ENCODE data around the gene CDH16.
"Not testable (repeated sequence)": the region's sequence is repeated elsewhere in the genome, so short reads cannot be mapped to it uniquely, and the experiment has no call there.

Gene CDH16, protein sequence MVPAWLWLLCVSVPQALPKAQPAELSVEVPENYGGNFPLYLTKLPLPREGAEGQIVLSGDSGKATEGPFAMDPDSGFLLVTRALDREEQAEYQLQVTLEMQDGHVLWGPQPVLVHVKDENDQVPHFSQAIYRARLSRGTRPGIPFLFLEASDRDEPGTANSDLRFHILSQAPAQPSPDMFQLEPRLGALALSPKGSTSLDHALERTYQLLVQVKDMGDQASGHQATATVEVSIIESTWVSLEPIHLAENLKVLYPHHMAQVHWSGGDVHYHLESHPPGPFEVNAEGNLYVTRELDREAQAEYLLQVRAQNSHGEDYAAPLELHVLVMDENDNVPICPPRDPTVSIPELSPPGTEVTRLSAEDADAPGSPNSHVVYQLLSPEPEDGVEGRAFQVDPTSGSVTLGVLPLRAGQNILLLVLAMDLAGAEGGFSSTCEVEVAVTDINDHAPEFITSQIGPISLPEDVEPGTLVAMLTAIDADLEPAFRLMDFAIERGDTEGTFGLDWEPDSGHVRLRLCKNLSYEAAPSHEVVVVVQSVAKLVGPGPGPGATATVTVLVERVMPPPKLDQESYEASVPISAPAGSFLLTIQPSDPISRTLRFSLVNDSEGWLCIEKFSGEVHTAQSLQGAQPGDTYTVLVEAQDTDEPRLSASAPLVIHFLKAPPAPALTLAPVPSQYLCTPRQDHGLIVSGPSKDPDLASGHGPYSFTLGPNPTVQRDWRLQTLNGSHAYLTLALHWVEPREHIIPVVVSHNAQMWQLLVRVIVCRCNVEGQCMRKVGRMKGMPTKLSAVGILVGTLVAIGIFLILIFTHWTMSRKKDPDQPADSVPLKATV

DNA sequence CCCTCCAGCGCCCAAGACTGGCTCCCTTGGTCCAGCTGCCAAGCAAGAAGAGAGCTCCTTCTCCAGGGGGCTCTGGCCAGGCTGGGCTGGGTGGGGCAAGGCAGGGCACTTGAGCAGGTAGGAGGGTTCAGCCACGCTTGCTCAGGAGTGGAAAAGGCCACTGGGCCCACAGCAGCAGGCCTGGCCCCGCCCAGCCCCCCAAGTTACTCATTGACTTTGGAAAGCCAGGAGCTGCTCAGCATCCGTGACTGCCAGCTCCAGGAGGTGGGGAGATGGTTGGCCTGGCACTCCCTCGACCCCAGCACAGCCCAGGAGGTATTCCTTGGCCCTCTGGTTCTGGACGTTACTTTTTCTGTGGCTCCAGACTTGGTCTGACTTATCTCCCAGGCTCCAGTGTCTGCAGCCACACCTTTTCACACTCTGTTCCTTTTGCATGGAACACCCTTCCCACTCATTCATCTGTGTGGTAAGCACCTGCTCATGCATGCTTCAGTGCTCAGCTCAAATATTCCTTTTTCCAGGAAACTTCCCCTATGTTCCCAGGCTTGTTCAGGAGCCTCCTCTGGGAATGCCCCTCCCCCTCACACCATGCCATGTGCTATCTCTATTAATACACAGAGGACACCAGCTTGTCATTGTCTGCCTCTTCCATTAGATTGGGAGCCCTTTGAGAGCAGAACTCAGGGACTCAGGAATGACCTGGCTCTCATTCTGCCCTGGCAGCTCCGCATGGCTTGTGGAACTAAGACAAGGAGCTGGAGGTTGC is at the start of gene CDH16:
TSS of gene CDH16 (minus strand) at position 83 of the 766 bp plus-strand sequence. CDS start 820 bp downstream, outside the sequence.
- H3K9ac ChIP-seq (ENCODE audit: low read length), result no peak within 1 kb of the TSS
- no peaks in the 10 kb centered on the region for H3K9me3 ChIP-seq (ENCODE audit: control insufficient read depth, low read depth, low read length)
- H3K4me1 ChIP-seq (ENCODE audit: control insufficient read depth, low read depth, low read length), result no peaks in the 10 kb centered on the region
- H3K36me3 ChIP-seq (ENCODE audit: control insufficient read depth, low read depth, low read length), result no peaks in the 10 kb centered on the region
- H3K27ac ChIP-seq (ENCODE audit: low read length), result no peak within 1 kb of the TSS
- no peak within 1 kb of the TSS for H3K4me3 ChIP-seq (ENCODE audit: low read length)
- peaks cover 10% of the 10 kb centered on the region for H3K27me3 ChIP-seq (ENCODE audit: control insufficient read depth, insufficient read depth, low read length)

DNA sequence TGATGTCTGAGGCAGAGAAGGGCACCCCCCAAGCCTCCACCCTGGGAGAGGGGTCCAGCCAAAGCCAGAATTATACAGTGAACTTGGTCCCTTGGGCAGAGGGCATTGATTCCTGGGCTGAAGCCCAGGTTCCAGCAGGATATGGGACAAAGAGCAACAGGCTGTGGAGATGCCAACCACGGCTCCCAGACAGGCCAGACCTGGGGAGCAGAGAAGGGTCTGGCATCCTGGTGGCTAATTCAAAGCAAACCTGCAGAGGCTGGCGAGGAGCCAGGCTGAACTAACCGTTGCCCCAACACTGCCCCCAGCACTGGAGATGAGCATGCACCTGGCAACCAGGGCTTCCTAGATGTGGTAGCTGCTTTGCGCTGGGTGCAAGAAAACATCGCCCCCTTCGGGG is 45.4 kb upstream of the CDH16 start:
- no peak overlapping the region for H3K4me3 ChIP-seq (ENCODE audit: low read length)

DNA sequence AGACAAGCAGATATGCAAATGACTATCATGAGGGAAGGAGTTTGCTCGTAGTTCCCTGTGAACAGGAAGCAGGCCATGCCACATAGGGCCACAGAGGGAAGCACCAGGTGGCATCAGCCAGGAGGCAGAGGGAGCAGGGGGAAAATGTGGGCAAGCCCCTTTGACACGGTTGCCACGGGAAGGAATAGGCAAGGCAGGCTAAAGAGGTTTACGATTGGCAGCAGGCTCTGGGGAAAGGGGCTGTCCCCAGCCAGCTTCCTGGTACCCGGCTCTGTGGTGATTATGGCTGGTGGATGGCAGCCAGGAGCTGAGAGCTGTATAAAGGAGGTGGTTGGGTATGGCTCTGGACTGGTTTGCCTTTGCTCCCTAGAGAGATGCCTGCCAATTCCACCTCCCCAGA is 43.2 kb upstream of the CDH16 start:
- H3K4me3 ChIP-seq (ENCODE audit: low read length), result no peak overlapping the region
- H3K27me3 ChIP-seq (ENCODE audit: control insufficient read depth, insufficient read depth, low read length), result no peaks in the 10 kb centered on the region
- no peak overlapping the region for H3K9ac ChIP-seq (ENCODE audit: low read length)
- no peaks in the 10 kb centered on the region for H3K4me1 ChIP-seq (ENCODE audit: control insufficient read depth, low read depth, low read length)
- H3K9me3 ChIP-seq (ENCODE audit: control insufficient read depth, low read depth, low read length), result no peaks in the 10 kb centered on the region
- no peaks in the 10 kb centered on the region for H3K36me3 ChIP-seq (ENCODE audit: control insufficient read depth, low read depth, low read length)
- no peak overlapping the region for H3K27ac ChIP-seq (ENCODE audit: low read length)

More for the DNA sequence above, 45.4 kb upstream of the CDH16 start:
- H3K9me3 ChIP-seq (ENCODE audit: control insufficient read depth, low read depth, low read length), result no peaks in the 10 kb centered on the region
- H3K4me1 ChIP-seq (ENCODE audit: control insufficient read depth, low read depth, low read length), result no peaks in the 10 kb centered on the region
- H3K27me3 ChIP-seq (ENCODE audit: control insufficient read depth, insufficient read depth, low read length), result no peaks in the 10 kb centered on the region
- H3K27ac ChIP-seq (ENCODE audit: low read length), result no peak overlapping the region
- no peaks in the 10 kb centered on the region for H3K36me3 ChIP-seq (ENCODE audit: control insufficient read depth, low read depth, low read length)
- no peak overlapping the region for H3K9ac ChIP-seq (ENCODE audit: low read length)

DNA sequence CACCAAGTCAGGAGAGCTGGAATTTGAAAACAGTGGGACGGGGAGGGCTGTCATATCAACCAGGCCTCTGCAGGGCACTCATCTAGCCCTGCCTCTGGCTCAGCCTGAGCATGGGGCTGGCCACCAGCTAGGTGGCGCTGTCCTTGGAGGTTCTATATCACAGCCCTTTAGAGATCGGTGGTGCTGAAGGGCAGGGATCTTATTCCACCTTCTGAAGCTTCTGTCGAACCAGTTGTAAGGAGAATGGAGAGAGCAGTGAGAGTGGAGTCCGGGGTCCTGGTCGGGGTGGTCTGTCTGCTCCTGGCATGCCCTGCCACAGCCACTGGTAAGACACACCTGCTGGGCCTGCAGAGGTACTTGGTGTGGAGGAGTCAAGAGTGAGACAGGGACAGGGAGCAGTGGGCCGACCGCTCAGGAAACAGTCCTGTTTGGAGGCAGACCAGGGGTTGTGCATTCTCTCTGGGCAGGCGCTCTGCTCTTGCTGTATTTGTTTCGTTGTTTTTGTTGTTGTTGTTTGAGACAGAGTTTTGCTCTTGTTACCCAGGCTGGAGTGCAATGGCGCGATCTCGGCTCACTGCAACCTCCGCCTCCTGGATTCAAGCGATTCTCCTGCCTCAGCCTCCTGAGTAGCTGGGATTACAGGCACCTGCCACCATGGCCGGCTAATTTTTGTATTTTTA is 42.5 kb upstream of the CDH16 start, which contains the start of gene CES3:
TSS of gene CES3 (plus strand) at position 202 of the 680 bp plus-strand sequence. CDS start at position 244, 42 bp downstream.
- Histone ChIP-seq H3K4me1 (ENCODE audit: control insufficient read depth, low read depth, low read length) (no peaks in the 10 kb centered on the region), H3K36me3 (ENCODE audit: control insufficient read depth, low read depth, low read length) (no peaks in the 10 kb centered on the region), H3K4me3 (ENCODE audit: low read length) (peak within 1 kb of the TSS; percentile 54), H3K9me3 (ENCODE audit: control insufficient read depth, low read depth, low read length) (no peaks in the 10 kb centered on the region), H3K27ac (ENCODE audit: low read length) (no peak within 1 kb of the TSS), H3K9ac (ENCODE audit: low read length) (no peak within 1 kb of the TSS), H3K27me3 (ENCODE audit: control insufficient read depth, insufficient read depth, low read length) (no peaks in the 10 kb centered on the region)

DNA sequence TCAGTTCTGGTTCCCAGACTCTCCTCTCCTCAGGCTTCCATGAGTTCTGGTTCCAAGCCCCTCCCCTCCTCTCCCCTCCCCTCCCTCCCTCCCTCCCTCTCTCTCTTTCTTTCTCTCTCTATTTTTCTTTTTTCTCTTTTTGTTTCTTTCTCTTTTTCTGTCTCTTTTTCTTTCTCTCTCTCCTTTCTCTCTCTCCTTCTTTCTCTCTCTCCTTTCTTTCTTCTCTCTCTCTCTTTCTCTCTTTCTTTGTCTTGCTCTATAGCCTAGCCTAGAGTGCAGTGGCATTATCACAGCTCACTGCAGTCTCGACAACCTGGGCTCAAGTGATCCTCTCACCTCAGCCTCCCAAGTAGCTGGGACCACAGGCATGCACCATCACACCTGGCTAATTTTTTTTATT is 41.6 kb upstream of the CDH16 start:
- H3K9ac ChIP-seq (ENCODE audit: low read length), result no peak overlapping the region
- no peak overlapping the region for H3K27ac ChIP-seq (ENCODE audit: low read length)
- H3K36me3 ChIP-seq (ENCODE audit: control insufficient read depth, low read depth, low read length), result no peaks in the 10 kb centered on the region
- no peak overlapping the region for H3K4me3 ChIP-seq (ENCODE audit: low read length)
- no peaks in the 10 kb centered on the region for H3K9me3 ChIP-seq (ENCODE audit: control insufficient read depth, low read depth, low read length)
- no peaks in the 10 kb centered on the region for H3K4me1 ChIP-seq (ENCODE audit: control insufficient read depth, low read depth, low read length)
- no peaks in the 10 kb centered on the region for H3K27me3 ChIP-seq (ENCODE audit: control insufficient read depth, insufficient read depth, low read length)

DNA sequence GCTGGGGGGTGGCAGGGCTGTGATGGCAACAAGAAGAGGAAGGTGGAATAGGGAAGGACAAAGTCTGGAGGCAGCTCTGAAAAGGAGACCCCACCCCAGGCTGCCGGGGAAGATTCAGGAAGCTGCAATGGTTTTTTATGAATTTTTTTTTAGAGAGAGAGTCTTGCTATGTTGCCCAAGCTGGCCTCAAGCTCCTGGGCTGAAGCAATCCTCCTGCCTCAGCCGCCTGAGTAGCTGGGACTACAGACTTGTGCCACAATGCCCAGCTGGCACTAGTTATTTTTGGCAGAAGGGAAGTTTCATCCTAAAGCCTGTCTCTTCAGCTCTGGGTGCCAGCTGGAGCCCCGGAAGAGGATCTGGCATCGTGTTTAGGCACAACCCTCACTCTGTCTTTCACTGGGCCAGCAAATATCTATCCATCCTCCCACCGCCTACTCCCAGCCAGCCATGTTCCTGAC is 41.0 kb upstream of the CDH16 start:
- Histone ChIP-seq H3K27ac (ENCODE audit: low read length) (no peak overlapping the region), H3K9me3 (ENCODE audit: control insufficient read depth, low read depth, low read length) (no peaks in the 10 kb centered on the region), H3K9ac (ENCODE audit: low read length) (no peak overlapping the region), H3K4me3 (ENCODE audit: low read length) (no peak overlapping the region), H3K4me1 (ENCODE audit: control insufficient read depth, low read depth, low read length) (no peaks in the 10 kb centered on the region), H3K36me3 (ENCODE audit: control insufficient read depth, low read depth, low read length) (no peaks in the 10 kb centered on the region), H3K27me3 (ENCODE audit: control insufficient read depth, insufficient read depth, low read length) (no peaks in the 10 kb centered on the region)

DNA sequence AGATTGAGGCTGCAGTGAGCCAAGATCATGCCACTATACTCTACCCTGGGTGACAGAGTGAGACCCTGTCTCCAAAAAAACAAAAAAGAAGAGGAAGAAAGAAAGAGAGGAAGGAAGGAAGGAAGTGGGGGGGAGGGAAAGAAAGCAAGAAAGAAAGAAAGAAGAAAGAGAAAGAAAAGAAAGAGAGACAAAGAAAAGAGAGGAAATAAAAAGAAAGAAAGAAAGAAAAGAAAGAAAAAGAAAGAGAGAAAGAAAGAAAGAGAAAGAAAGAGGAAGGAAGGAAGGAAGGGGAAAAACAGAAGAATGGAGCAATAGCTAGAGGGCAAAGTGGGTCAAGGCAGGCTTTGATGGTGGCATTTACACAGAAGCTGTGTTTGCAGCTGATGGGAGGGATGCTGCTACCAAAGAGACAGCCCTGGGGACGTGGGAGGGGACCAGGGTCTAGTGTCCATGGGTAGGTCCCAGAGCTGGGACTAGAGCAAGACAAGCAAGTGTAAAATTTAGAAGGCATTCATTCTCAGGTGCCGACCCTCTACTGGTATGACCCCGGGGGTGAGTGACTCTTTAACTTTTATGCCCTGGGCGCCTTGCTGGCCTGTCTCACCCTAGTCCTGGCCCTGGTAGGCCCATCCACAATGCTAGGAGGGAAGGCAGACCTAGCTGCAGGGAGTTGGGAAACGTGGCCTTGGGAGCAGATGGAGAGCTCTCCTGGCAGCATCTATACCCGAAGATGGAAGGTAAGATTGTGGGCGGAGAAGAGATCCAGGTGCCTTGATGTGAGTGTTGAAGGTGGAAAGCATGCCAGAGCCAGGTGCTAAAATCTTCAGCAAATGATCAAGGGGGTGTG is 40.4 kb upstream of the CDH16 start:
- H3K4me1 ChIP-seq (ENCODE audit: control insufficient read depth, low read depth, low read length), result no peaks in the 10 kb centered on the region
- no peaks in the 10 kb centered on the region for H3K27me3 ChIP-seq (ENCODE audit: control insufficient read depth, insufficient read depth, low read length)
- H3K36me3 ChIP-seq (ENCODE audit: control insufficient read depth, low read depth, low read length), result no peaks in the 10 kb centered on the region
- H3K9me3 ChIP-seq (ENCODE audit: control insufficient read depth, low read depth, low read length), result no peaks in the 10 kb centered on the region
- no peak overlapping the region for H3K4me3 ChIP-seq (ENCODE audit: low read length)
- H3K9ac ChIP-seq (ENCODE audit: low read length), result no peak overlapping the region
- H3K27ac ChIP-seq (ENCODE audit: low read length), result no peak overlapping the region

DNA sequence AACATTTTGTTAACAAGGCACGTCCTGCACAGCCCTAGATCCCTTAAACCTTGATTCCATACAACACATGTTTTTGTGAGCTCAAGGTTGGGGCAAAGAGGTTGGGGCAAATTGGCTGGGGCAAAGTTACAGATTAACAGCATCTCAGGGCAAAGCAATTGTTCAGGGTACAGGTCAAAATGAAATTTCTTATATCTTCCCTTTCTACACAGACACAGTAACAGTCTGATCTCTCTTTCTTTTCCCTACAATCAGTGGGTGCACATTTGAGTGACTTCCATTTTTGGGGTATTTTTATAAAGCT is 37.4 kb upstream of the CDH16 start:
- not testable (repeated sequence) for H3K36me3 ChIP-seq (ENCODE audit: control insufficient read depth, low read depth, low read length); H3K4me3 ChIP-seq (ENCODE audit: low read length); H3K27me3 ChIP-seq (ENCODE audit: control insufficient read depth, insufficient read depth, low read length); H3K9ac ChIP-seq (ENCODE audit: low read length); H3K9me3 ChIP-seq (ENCODE audit: control insufficient read depth, low read depth, low read length); H3K4me1 ChIP-seq (ENCODE audit: control insufficient read depth, low read depth, low read length); H3K27ac ChIP-seq (ENCODE audit: low read length)

DNA sequence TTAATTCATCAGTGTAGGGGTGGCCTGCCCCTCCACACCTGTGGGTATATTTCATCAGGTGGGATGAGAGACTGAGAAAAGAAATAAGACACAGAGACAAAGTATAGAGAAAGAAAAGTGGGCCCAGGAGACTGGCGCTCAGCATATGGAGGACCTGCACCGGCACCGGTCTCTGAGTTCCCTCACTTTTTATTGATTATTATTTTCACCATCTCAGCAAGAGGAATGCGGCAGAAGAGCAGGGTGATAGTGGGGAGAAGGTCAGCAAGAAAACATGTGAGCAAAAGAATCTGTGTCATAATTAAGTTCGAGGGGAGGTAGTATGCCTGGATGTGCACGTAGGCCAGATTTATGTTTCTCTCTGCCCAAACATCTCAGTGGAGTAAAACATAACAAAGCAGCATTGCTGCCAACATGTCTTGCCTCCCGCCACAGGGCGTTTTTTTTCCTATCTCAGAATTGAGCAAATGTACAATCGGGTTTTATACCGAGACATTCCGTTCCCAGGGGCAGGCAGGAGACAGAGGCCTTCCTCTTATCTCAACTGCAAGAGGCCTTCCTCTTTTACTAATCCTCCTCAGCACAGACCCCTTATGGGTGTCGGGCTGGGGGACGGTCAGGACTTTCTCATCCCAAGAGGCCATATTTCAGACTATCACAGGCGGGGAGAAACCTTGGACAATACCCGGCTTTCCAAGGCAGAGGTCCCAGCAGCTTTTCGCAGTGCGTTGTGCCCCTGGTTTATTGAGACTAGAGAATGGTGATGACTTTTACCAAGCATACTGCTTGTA is 36.9 kb upstream of the CDH16 start:
- not testable (repeated sequence) for H3K4me1 ChIP-seq (ENCODE audit: control insufficient read depth, low read depth, low read length); H3K9ac ChIP-seq (ENCODE audit: low read length)

DNA sequence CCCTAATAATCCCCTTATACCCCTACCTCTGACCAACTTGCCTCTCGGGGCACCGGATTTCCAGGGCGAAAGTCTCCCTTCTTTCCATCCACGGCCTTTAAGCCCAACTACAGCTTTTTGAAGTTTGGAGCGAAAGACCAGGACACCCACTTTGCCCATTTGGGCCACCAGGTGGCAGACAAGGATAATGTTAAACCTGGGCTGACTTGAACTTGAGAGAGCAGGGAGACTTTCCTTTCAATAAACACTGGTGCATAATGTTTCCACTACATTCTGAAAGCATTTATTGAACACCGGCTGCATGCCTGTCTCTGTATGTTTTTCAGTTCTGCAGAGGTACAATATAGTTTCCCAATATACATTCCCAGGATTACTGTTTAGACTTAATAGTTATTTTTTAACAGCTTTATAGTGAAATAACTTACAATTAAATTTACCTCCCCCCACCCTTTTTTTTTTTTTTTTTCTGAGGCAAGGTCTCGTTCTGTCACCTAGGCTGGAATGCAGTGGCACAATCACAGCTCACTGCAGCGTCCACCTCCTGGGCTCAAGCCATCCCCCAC is 35.5 kb upstream of the CDH16 start:
- Histone ChIP-seq H3K27ac (ENCODE audit: low read length) (no peak overlapping the region), H3K9ac (ENCODE audit: low read length) (no peak overlapping the region)

More for the DNA sequence above, 36.9 kb upstream of the CDH16 start:
- H3K4me3 ChIP-seq (ENCODE audit: low read length); H3K27me3 ChIP-seq (ENCODE audit: control insufficient read depth, insufficient read depth, low read length); H3K36me3 ChIP-seq (ENCODE audit: control insufficient read depth, low read depth, low read length); H3K27ac ChIP-seq (ENCODE audit: low read length); H3K9me3 ChIP-seq (ENCODE audit: control insufficient read depth, low read depth, low read length): not testable (repeated sequence)

More for the DNA sequence above, 35.5 kb upstream of the CDH16 start:
- Histone ChIP-seq H3K9me3 (ENCODE audit: control insufficient read depth, low read depth, low read length) (no peaks in the 10 kb centered on the region), H3K4me1 (ENCODE audit: control insufficient read depth, low read depth, low read length) (no peaks in the 10 kb centered on the region), H3K27me3 (ENCODE audit: control insufficient read depth, insufficient read depth, low read length) (no peaks in the 10 kb centered on the region), H3K4me3 (ENCODE audit: low read length) (no peak overlapping the region), H3K36me3 (ENCODE audit: control insufficient read depth, low read depth, low read length) (no peaks in the 10 kb centered on the region)

Measured in iPS-18a (cell line).